ENCODE measurements around the gene ETV5. TPM values are rescaled to one million over a fixed set of nuclear protein-coding genes. Genes with fewer than 3 reads are reported as not detected.

The ETV5 gene
- total RNA-seq, 4 donors from 2014 or later: 1.7 to 6.7 (median 5.0) TPM

- TF ChIP-seq, protein P1, sequence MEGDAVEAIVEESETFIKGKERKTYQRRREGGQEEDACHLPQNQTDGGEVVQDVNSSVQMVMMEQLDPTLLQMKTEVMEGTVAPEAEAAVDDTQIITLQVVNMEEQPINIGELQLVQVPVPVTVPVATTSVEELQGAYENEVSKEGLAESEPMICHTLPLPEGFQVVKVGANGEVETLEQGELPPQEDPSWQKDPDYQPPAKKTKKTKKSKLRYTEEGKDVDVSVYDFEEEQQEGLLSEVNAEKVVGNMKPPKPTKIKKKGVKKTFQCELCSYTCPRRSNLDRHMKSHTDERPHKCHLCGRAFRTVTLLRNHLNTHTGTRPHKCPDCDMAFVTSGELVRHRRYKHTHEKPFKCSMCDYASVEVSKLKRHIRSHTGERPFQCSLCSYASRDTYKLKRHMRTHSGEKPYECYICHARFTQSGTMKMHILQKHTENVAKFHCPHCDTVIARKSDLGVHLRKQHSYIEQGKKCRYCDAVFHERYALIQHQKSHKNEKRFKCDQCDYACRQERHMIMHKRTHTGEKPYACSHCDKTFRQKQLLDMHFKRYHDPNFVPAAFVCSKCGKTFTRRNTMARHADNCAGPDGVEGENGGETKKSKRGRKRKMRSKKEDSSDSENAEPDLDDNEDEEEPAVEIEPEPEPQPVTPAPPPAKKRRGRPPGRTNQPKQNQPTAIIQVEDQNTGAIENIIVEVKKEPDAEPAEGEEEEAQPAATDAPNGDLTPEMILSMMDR (IDR thresholded peaks at IDR 0.05): no peak
- TF ChIP-seq POLR2A (IDR thresholded peaks at IDR 0.05): no peak
- H3K27me3 ChIP-seq: no peaks in the 10 kb centered on the region
- intact Hi-C loops (cut with DNase I): no loop called here
- H3K4me1 ChIP-seq: no peaks in the 10 kb centered on the region
- WGBS, 2 donors: 59 to 66% methylated on average over 9 of the region's 9 CpGs
- no peak overlapping the region for H3K27ac ChIP-seq
- no peaks in the 10 kb centered on the region for H3K36me3 ChIP-seq
- H3K9me3 ChIP-seq: no peaks in the 10 kb centered on the region
- no peak overlapping the region for H3K4me3 ChIP-seq
- no peak for DNase-seq
These were observed 37.9 kb downstream of the ETV5 start for GRCh38 chr3:186070996-186071395.

DNA sequence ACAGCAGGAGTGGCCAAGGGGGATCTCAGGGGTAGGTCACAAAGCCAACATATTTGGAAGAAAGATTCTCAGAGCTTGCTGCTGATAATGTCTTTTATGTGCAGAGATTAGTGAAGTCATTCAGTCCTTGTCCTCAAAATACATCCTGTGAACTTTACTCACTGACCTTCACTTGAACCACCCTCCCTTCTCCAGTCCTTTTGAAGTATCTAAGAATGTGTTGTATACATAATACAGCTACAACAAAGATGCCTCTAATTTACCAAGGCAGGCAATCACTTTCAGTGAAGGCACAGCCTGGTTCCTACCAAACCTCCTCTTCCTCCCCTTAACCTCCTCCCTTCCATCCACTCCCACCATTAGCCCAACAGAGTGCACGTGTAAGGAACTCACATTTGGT is 38.3 kb downstream of the ETV5 start:
- no peaks in the 10 kb centered on the region for H3K4me1 ChIP-seq
- H3K4me3 ChIP-seq: no peak overlapping the region
- intact Hi-C loops (cut with DNase I): no loop called here
- H3K36me3 ChIP-seq: no peaks in the 10 kb centered on the region
- TF ChIP-seq POLR2A (IDR thresholded peaks at IDR 0.05): no peak
- TF ChIP-seq, protein P1 (IDR thresholded peaks at IDR 0.05): no peak
- no peaks in the 10 kb centered on the region for H3K9me3 ChIP-seq
- DNase-seq: no peak
- 70 to 74% methylated on average over 1 of the region's 1 CpG for WGBS, 2 donors
- H3K27me3 ChIP-seq: no peaks in the 10 kb centered on the region
- H3K27ac ChIP-seq: no peak overlapping the region

GRCh38 chr3:186070133-186070532 is 38.8 kb downstream of the ETV5 start:
- peaks cover 0 to 3% (median 0%) of the 10 kb centered on the region in 3 donors for H3K36me3 ChIP-seq
- DNase-seq: no peak
- H3K4me3 ChIP-seq: no peak overlapping the region
- no peaks in the 10 kb centered on the region for H3K27me3 ChIP-seq
- no peaks in the 10 kb centered on the region for H3K4me1 ChIP-seq
- 94 to 97% methylated on average over 7 to 9 of the region's 9 CpGs for WGBS, 2 donors
- intact Hi-C loops (cut with DNase I): no loop called here
- no peaks in the 10 kb centered on the region for H3K9me3 ChIP-seq
- no peak overlapping the region for H3K27ac ChIP-seq
- TF ChIP-seq, protein P1 (IDR thresholded peaks at IDR 0.05): no peak
- TF ChIP-seq POLR2A (IDR thresholded peaks at IDR 0.05): no peak

DNA sequence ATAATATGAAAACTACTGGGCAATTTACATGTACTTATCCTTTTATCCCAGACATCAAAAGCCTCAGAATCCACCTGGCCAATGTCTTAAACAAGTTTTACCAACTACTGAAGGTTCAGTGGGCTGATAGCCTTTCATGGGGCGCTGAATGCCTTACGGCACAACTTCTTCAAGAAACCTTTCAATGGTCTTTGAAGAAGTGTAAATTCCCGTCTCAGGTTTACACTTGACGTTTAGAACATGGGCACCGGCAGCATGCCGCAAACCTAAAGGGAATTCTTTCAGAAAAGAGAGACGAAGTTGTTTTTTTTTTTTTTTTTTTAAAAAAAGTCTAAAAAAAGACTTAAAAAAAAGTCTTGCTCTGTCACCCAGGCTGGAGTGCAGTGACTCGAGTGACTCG is 39.7 kb downstream of the ETV5 start:
- intact Hi-C loops (cut with DNase I): no loop called here
- Histone ChIP-seq H3K36me3 (peaks cover 0 to 6% (median 0%) of the 10 kb centered on the region in 3 donors), H3K27ac (no peak overlapping the region), H3K4me1 (no peaks in the 10 kb centered on the region), H3K9me3 (no peaks in the 10 kb centered on the region), H3K4me3 (no peak overlapping the region), H3K27me3 (no peaks in the 10 kb centered on the region)
- DNase-seq: no peak
- TF ChIP-seq POLR2A (IDR thresholded peaks at IDR 0.05): no peak
- TF ChIP-seq, protein P1 (IDR thresholded peaks at IDR 0.05): no peak
- whole genome bisulfite sequencing, 2 donors: 91% methylated on average over 9 of the region's 9 CpGs

GRCh38 chr3:186068243-186068552 is 40.7 kb downstream of the ETV5 start:
- Histone ChIP-seq H3K27me3 (no peaks in the 10 kb centered on the region), H3K4me1 (no peaks in the 10 kb centered on the region)

More at GRCh38 chr3:186068243-186068552, 40.7 kb downstream of the ETV5 start:
- intact Hi-C loops (cut with DNase I): no loop called here
- Histone ChIP-seq H3K36me3 (peaks cover 0 to 6% (median 0%) of the 10 kb centered on the region in 3 donors), H3K4me3 (no peak overlapping the region), H3K27ac (no peak overlapping the region), H3K9me3 (no peaks in the 10 kb centered on the region)
- 36 to 37% methylated on average over 2 of the region's 2 CpGs for WGBS, 2 donors
- DNase-seq: no peak
- TF ChIP-seq, protein P1 (IDR thresholded peaks at IDR 0.05): no peak
- TF ChIP-seq POLR2A (IDR thresholded peaks at IDR 0.05): no peak

Data from esophagus squamous epithelium (tissue), 5 donors.